ENCODE results near the gene SSNA1. TPM values are rescaled to one million over a fixed set of nuclear protein-coding genes. Genes with fewer than 3 reads are reported as not detected.

Gene SSNA1
- total and polyA plus RNA-seq, 12 donors, result 13.2 to 138 (median 70.3) TPM

- Histone ChIP-seq H3K9me3 (replicated peaks in 1 of 3) (no peaks in the 10 kb centered on the region), H3K27me3 (peaks cover 9% of the 10 kb centered on the region), H3K36me3 (replicated peaks in 1 of 2) (peaks cover 0 to 23% of the 10 kb centered on the region in 2 donors), H3K4me3 (no peak overlapping the region), H3K4me1 (replicated peaks in 1 of 2) (peaks cover 8 to 10% of the 10 kb centered on the region in 2 donors), H3K27ac (no peak overlapping the region)
- intact Hi-C loops (cut with DNase I), result no loop called here
- no peak for DNase-seq
- TF ChIP-seq POLR2A (IDR thresholded peaks at IDR 0.05), result no peak
- peak in 3 of 6 experiments; percentile 19 to 34 (median 29) for TF ChIP-seq CTCF (IDR thresholded peaks at IDR 0.05)
- 53 to 70% (median 64%) methylated on average over 12 to 17 of the region's 17 CpGs for WGBS, 4 donors
Observed at GRCh38 chr9:137176302-137177182, 11.9 kb upstream of the SSNA1 start.

- Histone ChIP-seq H3K4me1 (replicated peaks in 1 of 2) (peaks cover 8 to 10% of the 10 kb centered on the region in 2 donors), H3K36me3 (replicated peaks in 1 of 2) (peaks cover 0 to 41% of the 10 kb centered on the region in 2 donors), H3K4me3 (no peak overlapping the region), H3K27ac (peak overlapping the region in 4 of 5 donors; percentile 5 to 81 (median 42)), H3K9me3 (replicated peaks in 1 of 3) (no peaks in the 10 kb centered on the region), H3K27me3 (no peaks in the 10 kb centered on the region)
- intact Hi-C loops (cut with DNase I), result no loop called here
- peak in 6 of 7 donors; percentile 64 to 78 (median 69) for DNase-seq
- WGBS, 4 donors, result 69 to 85% (median 73%) methylated on average over 9 to 23 of the region's 23 CpGs
- no peak for TF ChIP-seq CTCF (IDR thresholded peaks at IDR 0.05)
- TF ChIP-seq POLR2A (IDR thresholded peaks at IDR 0.05), result no peak
Observed at GRCh38 chr9:137178201-137178938, 10.1 kb upstream of the SSNA1 start.

- Histone ChIP-seq H3K9me3 (replicated peaks in 1 of 3) (no peaks in the 10 kb centered on the region), H3K27ac (peak overlapping the region in 2 of 5 donors; percentile 70 to 81), H3K27me3 (no peaks in the 10 kb centered on the region), H3K4me3 (no peak overlapping the region), H3K36me3 (replicated peaks in 1 of 2) (peaks cover 0 to 48% of the 10 kb centered on the region in 2 donors), H3K4me1 (replicated peaks in 1 of 2) (peaks cover 8 to 10% of the 10 kb centered on the region in 2 donors)
- 89 to 93% (median 91%) methylated on average over 8 to 19 of the region's 19 CpGs for WGBS, 4 donors
- intact Hi-C loops (cut with DNase I), result no loop called here
- TF ChIP-seq POLR2A (IDR thresholded peaks at IDR 0.05), result no peak
- no peak for DNase-seq
Observed at GRCh38 chr9:137178939-137179630, 9.4 kb upstream of the SSNA1 start.

GRCh38 chr9:137179761-137180160 lies 8.7 kb upstream of the SSNA1 start:
- Histone ChIP-seq H3K9me3 (replicated peaks in 1 of 3) (no peaks in the 10 kb centered on the region), H3K27ac (no peak overlapping the region), H3K4me3 (no peak overlapping the region), H3K4me1 (replicated peaks in 1 of 2) (peaks cover 8 to 10% of the 10 kb centered on the region in 2 donors), H3K36me3 (replicated peaks in 1 of 2) (peaks cover 0 to 50% of the 10 kb centered on the region in 2 donors), H3K27me3 (no peaks in the 10 kb centered on the region)
- DNase-seq, result no peak
- 92 to 98% (median 95%) methylated on average over 10 to 17 of the region's 17 CpGs for WGBS, 4 donors
- intact Hi-C loops (cut with DNase I), result no loop called here
- TF ChIP-seq CTCF (IDR thresholded peaks at IDR 0.05) (no peak), POLR2A (IDR thresholded peaks at IDR 0.05) (no peak)
